Activated CD4-positive, alpha-beta memory T cell treated with anti-CD3 and anti-CD28 coated beads for 36 hours (primary cell): Measurements from ENCODE around the gene OR10T2. TPM values are rescaled to one million over a fixed set of nuclear protein-coding genes. Genes with fewer than 3 reads are reported as not detected.
"Not testable (repeated sequence)": the region's sequence is repeated elsewhere in the genome, so short reads cannot be mapped to it uniquely, and the experiment has no call there.

Experiments used
- CTCF ChIA-PET: fragments of 350-600 bp; sonication (Branson Sonifier 250); formaldehyde crosslinking; loops from one replicate; lab custom pipeline; 2021; ENCODE audit warnings: antibody characterized with exemption, inconsistent platforms; lab: Charles Lee
- POLR2A ChIA-PET: fragments of 350-600 bp; sonication (Branson Sonifier 250); formaldehyde crosslinking; loops from one replicate; lab custom pipeline; 2021; ENCODE audit warnings: antibody characterized with exemption; lab: Charles Lee
- DNase-seq: peaks from one replicate; pipeline ENCODE4 v3.0.0-alpha.2; 2020
- H3K27ac Mint-ChIP-seq: one replicate; pipeline ENCODE4 v1.8.0; 2021; ENCODE audit warnings: mixed read lengths
- H3K27me3 Mint-ChIP-seq: one replicate; pipeline ENCODE4 v1.8.0; 2021; ENCODE audit warnings: mixed read lengths
- H3K36me3 Mint-ChIP-seq: one replicate; pipeline ENCODE4 v1.8.0; 2021; ENCODE audit warnings: mixed read lengths
- H3K4me1 Mint-ChIP-seq: one replicate; pipeline ENCODE4 v1.8.0; 2021; ENCODE audit warnings: low read depth, mixed read lengths
- H3K4me3 Mint-ChIP-seq: one replicate; pipeline ENCODE4 v1.8.0; 2021; ENCODE audit warnings: mild to moderate bottlenecking, mixed read lengths
- H3K9me3 Mint-ChIP-seq: one replicate; pipeline ENCODE4 v1.8.0; 2021; ENCODE audit warnings: mixed read lengths
- intact Hi-C: fragments of 100-400 bp; cut with micrococcal nuclease; formaldehyde crosslinking; loops from one replicate; pipeline ENCODE4 v1.15.1; 2023
- total RNA-seq, 2 experiments: library from RNA; stranded (reverse); gene quantifications; one replicate each; pipeline ENCODE4 v1.2.3, GENCODE V29; 2021

Gene OR10T2
- total RNA-seq, 2 experiments from 2014 or later, result not detected

GRCh38 chr1:158391099-158391498 lies 8.2 kb downstream of the OR10T2 start:
- Mint-ChIP-seq H3K9me3 (peaks cover 2% of the 10 kb centered on the region), H3K36me3 (no peaks in the 10 kb centered on the region), H3K27me3 (peaks cover 10% of the 10 kb centered on the region), H3K27ac (no peak overlapping the region), H3K4me1 (no peaks in the 10 kb centered on the region), H3K4me3 (no peak overlapping the region)
- no peak for DNase-seq
- ChIA-PET POLR2A (no interaction called here), CTCF (no interaction called here)
- intact Hi-C loops, result no loop called here

GRCh38 chr1:158390331-158390730 lies 8.9 kb downstream of the OR10T2 start:
- Mint-ChIP-seq H3K36me3 (no peaks in the 10 kb centered on the region), H3K27ac (no peak overlapping the region), H3K9me3 (peaks cover 2% of the 10 kb centered on the region), H3K27me3 (peaks cover 10% of the 10 kb centered on the region), H3K4me3 (no peak overlapping the region), H3K4me1 (no peaks in the 10 kb centered on the region)
- no peak for DNase-seq
- intact Hi-C loops, result no loop called here
- ChIA-PET POLR2A (no interaction called here), CTCF (no interaction called here)

DNA sequence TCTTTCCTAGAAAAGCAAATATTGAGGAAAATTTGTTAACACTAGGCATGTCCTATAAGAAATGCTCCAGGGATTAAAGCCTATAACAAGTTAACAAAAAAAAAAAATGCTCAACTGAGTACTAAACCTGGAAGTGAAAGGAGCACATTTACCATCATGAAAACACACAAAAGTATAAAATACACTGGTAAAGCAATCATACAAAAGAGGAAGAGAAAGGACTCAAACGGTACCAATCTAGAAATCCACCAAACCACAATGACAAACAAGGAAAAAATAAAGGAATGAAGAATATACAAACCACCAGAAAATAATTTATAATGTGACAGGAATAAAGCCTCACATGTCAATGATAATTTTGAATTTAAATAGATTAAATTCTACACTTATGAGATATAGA lies 24.4 kb downstream of the OR10T2 start:
- peaks cover 22% of the 10 kb centered on the region for H3K9me3 Mint-ChIP-seq
- CTCF ChIA-PET, result no interaction called here
- H3K4me3 Mint-ChIP-seq, result no peak overlapping the region
- no peak for DNase-seq
- H3K36me3 Mint-ChIP-seq, result no peaks in the 10 kb centered on the region
- H3K27me3 Mint-ChIP-seq, result peaks cover 25% of the 10 kb centered on the region
- no peak overlapping the region for H3K27ac Mint-ChIP-seq
- intact Hi-C loops, result no loop called here
- H3K4me1 Mint-ChIP-seq, result no peaks in the 10 kb centered on the region
- POLR2A ChIA-PET, result no interaction called here

DNA sequence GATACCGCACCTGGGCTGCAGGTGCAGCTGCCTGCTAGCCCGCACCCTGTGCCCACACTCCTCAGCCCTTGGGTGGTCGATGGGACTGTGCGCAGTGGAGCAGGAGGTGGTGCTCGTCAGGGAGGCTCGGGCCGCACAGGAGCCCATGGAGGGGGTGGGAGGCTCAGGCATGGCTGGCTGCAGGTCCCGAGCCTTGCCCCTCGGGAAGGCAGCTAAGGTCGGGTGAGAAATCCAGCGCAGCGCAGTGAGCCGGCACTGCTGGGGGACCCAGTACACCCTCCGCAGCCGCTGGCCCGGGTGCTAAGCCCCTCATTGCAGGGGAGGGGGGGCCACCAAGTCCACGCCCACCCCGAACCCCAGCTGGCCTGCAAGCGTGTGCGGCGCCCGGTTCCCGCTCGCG lies 25.2 kb downstream of the OR10T2 start:
- POLR2A ChIA-PET, intact Hi-C loops, H3K4me1 Mint-ChIP-seq, H3K27ac Mint-ChIP-seq, DNase-seq, CTCF ChIA-PET, H3K36me3 Mint-ChIP-seq, H3K4me3 Mint-ChIP-seq: not testable (repeated sequence)
- H3K27me3 Mint-ChIP-seq, result peaks cover 25% of the 10 kb centered on the region
- peaks cover 22% of the 10 kb centered on the region for H3K9me3 Mint-ChIP-seq

- H3K4me3 Mint-ChIP-seq, result no peak overlapping the region
- intact Hi-C loops, result no loop called here
- DNase-seq, result peak; percentile 50
These were observed 27.9 kb downstream of the OR10T2 start for GRCh38 chr1:158371188-158371953.

GRCh38 chr1:158366783-158367182 lies 32.5 kb downstream of the OR10T2 start:
- Mint-ChIP-seq H3K36me3 (no peaks in the 10 kb centered on the region), H3K4me3 (no peak overlapping the region), H3K27ac (no peak overlapping the region), H3K4me1 (no peaks in the 10 kb centered on the region), H3K27me3 (peaks cover 18% of the 10 kb centered on the region), H3K9me3 (peaks cover 10% of the 10 kb centered on the region)
- intact Hi-C loops, result no loop called here
- no peak for DNase-seq
- POLR2A ChIA-PET, result no interaction called here
- CTCF ChIA-PET, result no interaction called here

More at GRCh38 chr1:158371188-158371953, 27.9 kb downstream of the OR10T2 start:
- Mint-ChIP-seq H3K4me1 (no peaks in the 10 kb centered on the region), H3K27ac (no peak overlapping the region), H3K27me3 (peaks cover 14% of the 10 kb centered on the region), H3K36me3 (no peaks in the 10 kb centered on the region), H3K9me3 (peaks cover 22% of the 10 kb centered on the region)
- ChIA-PET POLR2A (no interaction called here), CTCF (no interaction called here)

DNA sequence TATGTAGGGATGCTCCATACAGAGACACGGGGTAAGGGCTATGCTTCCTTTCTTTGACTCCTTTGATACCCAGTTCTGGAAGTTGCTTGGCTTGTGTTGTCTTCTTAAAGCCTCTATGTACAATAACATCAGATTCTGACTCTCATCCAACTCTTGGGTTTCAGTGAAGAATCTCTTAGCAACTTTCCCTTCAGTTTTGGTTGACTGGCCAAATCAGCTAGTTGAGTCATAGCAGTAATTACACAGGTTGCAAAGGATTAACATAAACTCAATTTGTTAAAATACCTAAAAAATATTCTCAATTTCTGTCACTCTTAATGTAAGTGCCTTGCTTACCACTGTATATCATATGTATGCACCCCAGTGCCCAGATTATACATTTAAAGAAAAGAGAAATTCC lies 36.3 kb downstream of the OR10T2 start:
- CTCF ChIA-PET, result no interaction called here
- intact Hi-C loops, result no loop called here

GRCh38 chr1:158362482-158362881 lies 36.8 kb downstream of the OR10T2 start:
- DNase-seq, result no peak
- POLR2A ChIA-PET, result no interaction called here
- H3K9me3 Mint-ChIP-seq, result no peaks in the 10 kb centered on the region

More for the DNA sequence above, 36.3 kb downstream of the OR10T2 start:
- Mint-ChIP-seq H3K4me1 (no peaks in the 10 kb centered on the region), H3K27ac (no peak overlapping the region), H3K36me3 (no peaks in the 10 kb centered on the region), H3K27me3 (peaks cover 16% of the 10 kb centered on the region), H3K9me3 (no peaks in the 10 kb centered on the region), H3K4me3 (no peak overlapping the region)
- POLR2A ChIA-PET, result no interaction called here
- DNase-seq, result no peak

GRCh38 chr1:158357441-158357840 lies 41.8 kb downstream of the OR10T2 start:
- ChIA-PET POLR2A (no interaction called here), CTCF (no interaction called here)
- Mint-ChIP-seq H3K36me3 (no peaks in the 10 kb centered on the region), H3K4me3 (no peak overlapping the region), H3K4me1 (no peaks in the 10 kb centered on the region), H3K27ac (no peak overlapping the region), H3K9me3 (no peaks in the 10 kb centered on the region), H3K27me3 (peaks cover 31% of the 10 kb centered on the region)
- no peak for DNase-seq
- intact Hi-C loops, result no loop called here

More at GRCh38 chr1:158362482-158362881, 36.8 kb downstream of the OR10T2 start:
- Mint-ChIP-seq H3K36me3 (no peaks in the 10 kb centered on the region), H3K4me1 (no peaks in the 10 kb centered on the region), H3K27ac (no peak overlapping the region), H3K27me3 (peaks cover 18% of the 10 kb centered on the region), H3K4me3 (no peak overlapping the region)
- CTCF ChIA-PET, result no interaction called here
- intact Hi-C loops, result no loop called here

DNA sequence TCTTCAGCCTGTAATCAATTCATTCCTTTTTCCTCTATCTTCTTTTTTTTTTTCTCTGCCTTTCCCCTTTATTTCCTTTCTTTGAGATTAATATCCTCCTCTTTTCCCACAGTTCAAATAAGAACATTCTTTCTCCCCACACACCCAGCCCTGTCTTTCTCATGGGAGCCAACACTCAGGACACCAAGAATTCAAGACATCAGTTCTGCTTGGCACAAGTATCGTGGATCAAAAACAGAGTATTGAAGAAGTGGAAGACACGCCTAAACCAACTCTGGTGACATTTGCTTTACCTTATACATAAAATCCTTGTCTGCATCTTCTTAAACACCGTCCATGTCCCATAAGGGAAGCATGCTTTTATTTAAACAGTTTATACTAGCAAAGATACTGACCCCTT lies 42.6 kb downstream of the OR10T2 start:
- Mint-ChIP-seq H3K4me3 (no peak overlapping the region), H3K9me3 (no peaks in the 10 kb centered on the region), H3K4me1 (no peaks in the 10 kb centered on the region), H3K36me3 (no peaks in the 10 kb centered on the region), H3K27ac (no peak overlapping the region), H3K27me3 (peaks cover 31% of the 10 kb centered on the region)
- CTCF ChIA-PET, result no interaction called here
- POLR2A ChIA-PET, result no interaction called here
- intact Hi-C loops, result no loop called here
- DNase-seq, result no peak

GRCh38 chr1:158355773-158356285 lies 43.4 kb downstream of the OR10T2 start:
- intact Hi-C loops, result no loop called here
- Mint-ChIP-seq H3K9me3 (no peaks in the 10 kb centered on the region), H3K27ac (no peak overlapping the region), H3K4me1 (no peaks in the 10 kb centered on the region), H3K27me3 (peaks cover 31% of the 10 kb centered on the region), H3K4me3 (no peak overlapping the region), H3K36me3 (no peaks in the 10 kb centered on the region)
- ChIA-PET CTCF (no interaction called here), POLR2A (no interaction called here)
- no peak for DNase-seq

DNA sequence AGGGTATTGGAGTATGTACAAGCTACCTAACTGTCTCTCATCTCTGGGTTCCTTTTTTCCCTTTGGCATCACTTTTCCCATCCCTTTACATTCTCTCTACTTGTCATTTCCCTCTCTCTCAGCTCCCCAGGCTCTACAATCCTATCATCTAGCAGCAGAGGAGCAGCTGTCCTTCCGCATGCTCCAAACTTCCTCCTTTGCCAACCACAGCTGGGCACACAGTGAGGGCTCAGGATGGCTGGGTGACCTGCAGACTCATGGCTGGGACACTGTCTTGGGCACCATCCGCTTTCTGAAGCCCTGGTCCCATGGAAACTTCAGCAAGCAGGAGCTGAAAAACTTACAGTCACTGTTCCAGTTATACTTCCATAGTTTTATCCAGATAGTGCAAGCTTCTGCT lies 45.0 kb downstream of the OR10T2 start:
- intact Hi-C loops, result no loop called here
- ChIA-PET CTCF (no interaction called here), POLR2A (no interaction called here)
- H3K27me3 Mint-ChIP-seq, result peaks cover 31% of the 10 kb centered on the region
- H3K27ac Mint-ChIP-seq, result no peak overlapping the region
- no peak overlapping the region for H3K4me3 Mint-ChIP-seq
- H3K36me3 Mint-ChIP-seq, result no peaks in the 10 kb centered on the region
- no peak for DNase-seq
- no peaks in the 10 kb centered on the region for H3K9me3 Mint-ChIP-seq
- H3K4me1 Mint-ChIP-seq, result no peaks in the 10 kb centered on the region
